MM.1S (cell line): ENCODE results near the gene CTU1.

Source experiments
- CTCF ChIP-seq: fragments of 300-600 bp; sonication (generic); IDR thresholded peaks from 2 replicates; pipeline ENCODE4 v1.5.1; 2016; ENCODE audit warnings: antibody characterized with exemption, low read length, mixed read lengths
- EZH2 ChIP-seq: fragments of 300-600 bp; sonication (generic); optimal IDR thresholded peaks from 2 replicates; pipeline ENCODE3; 2017; ENCODE audit warnings: low read depth, mild to moderate bottlenecking, antibody characterized with exemption, low read length, mixed read lengths
- EZH2phosphoT487 ChIP-seq: fragments of 300-600 bp; sonication (generic); IDR thresholded peaks from 2 replicates; pipeline ENCODE4 v1.6.1; 2018; ENCODE audit warnings: antibody characterized with exemption, low read length

DNA sequence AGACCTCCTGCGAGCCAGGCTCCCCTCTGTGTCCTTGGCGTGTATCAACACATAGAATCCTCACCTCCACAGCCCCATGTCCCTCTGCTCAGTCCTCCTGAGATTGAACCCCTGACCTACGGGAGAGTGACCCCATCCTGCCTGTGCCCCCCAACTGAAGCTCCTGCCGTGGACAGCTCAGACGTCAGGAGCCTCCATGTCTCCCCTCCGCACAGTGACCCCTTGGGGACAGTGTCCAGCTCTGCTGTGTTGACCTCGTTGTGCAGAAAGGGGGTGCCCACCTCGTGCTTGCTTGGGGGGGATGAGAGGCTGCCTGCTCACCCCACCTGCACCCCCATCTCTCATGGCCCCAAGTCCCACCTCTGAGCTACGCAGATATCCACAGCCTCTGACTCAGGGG is 16.0 kb upstream of the CTU1 start:
- TF ChIP-seq CTCF (no peak), EZH2phosphoT487 (no peak), EZH2 (no peak)
